ENCODE results near the gene VTI1A. TPM values are rescaled to one million over a fixed set of nuclear protein-coding genes. Genes with fewer than 3 reads are reported as not detected.

Gene VTI1A
- total and polyA plus RNA-seq, 7 experiments from 2014 or later: 21.7 to 56.8 (median 40.8) TPM

DNA sequence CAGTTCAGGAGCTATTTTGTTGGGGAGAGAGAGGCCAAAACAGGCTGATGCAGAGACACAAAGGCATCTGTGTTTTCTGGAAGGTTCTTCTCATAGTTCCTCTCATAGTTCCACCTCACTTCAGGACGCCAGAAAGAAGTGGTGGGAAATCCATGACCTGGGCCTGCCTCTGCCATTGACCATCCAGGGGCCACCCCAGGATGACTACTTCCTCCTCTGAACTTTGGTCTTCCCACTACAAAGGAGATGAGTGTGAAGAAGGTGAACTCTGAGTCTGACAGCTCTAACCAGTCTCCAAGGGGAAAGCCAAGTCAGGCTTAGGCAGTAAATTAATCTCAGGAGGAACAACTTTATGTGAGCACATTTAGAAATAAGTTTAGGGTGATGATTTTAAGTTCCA lies 327.2 kb downstream of the VTI1A start:
- Mint-ChIP-seq H3K36me3 (peaks cover 2 to 37% (median 18%) of the 10 kb centered on the region in 5 donors), H3K27me3 (no peaks in the 10 kb centered on the region), H3K4me3 (no peak overlapping the region), H3K9me3 (no peaks in the 10 kb centered on the region), H3K27ac (no peak overlapping the region), H3K4me1 (no peaks in the 10 kb centered on the region)
- Histone ChIP-seq H3K36me3 (ENCODE audit: control insufficient read depth in 2 of 3, insufficient read depth in 3 of 3, low read length in 3 of 3) (no peaks in the 10 kb centered on the region), H3K27me3 (ENCODE audit: control insufficient read depth in 2 of 2, insufficient read depth in 2 of 2, low read length in 2 of 2) (no peaks in the 10 kb centered on the region), H3K4me3 (ENCODE audit: low read length) (no peak overlapping the region), H3K9me3 (ENCODE audit: control insufficient read depth in 2 of 3, low read length in 3 of 3) (no peaks in the 10 kb centered on the region), H3K27ac (ENCODE audit: low read depth, low read length) (no peak overlapping the region), H3K4me1 (ENCODE audit: control insufficient read depth in 2 of 2, insufficient read depth in 2 of 2, low read length in 2 of 2) (no peaks in the 10 kb centered on the region)
- ATAC-seq (no peak), DNase-seq (no peak)
- CTCF ChIA-PET: no interaction called here
- intact Hi-C loops (cut with micrococcal nuclease): no loop called here
- POLR2A ChIA-PET: no interaction called here

DNA sequence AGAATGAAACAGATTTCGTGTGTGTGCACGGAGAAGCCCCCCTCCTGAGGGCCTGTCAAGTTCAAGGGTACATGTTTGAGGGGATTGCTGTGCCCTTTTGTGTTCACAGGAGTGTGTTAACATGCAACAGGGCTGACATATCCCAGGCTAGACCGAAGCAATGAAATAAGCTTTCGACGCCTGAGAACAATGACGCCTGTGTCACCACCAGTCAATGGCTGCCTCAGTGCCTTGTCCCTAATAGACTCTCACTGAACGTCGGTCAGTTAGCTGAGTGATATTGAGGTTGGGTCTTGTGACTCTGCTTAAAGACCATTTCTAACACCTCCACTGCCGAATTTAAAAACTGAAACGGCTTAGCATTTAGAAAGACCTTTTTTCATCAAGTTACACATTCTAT lies 327.8 kb downstream of the VTI1A start:
- POLR2A ChIA-PET: no interaction called here
- ATAC-seq (no peak), DNase-seq (no peak)
- no peak overlapping the region for H3K27ac Mint-ChIP-seq
- no peak overlapping the region for H3K4me3 Mint-ChIP-seq
- no peak overlapping the region for H3K4me3 ChIP-seq (ENCODE audit: low read length)
- H3K4me1 ChIP-seq (ENCODE audit: control insufficient read depth in 2 of 2, insufficient read depth in 2 of 2, low read length in 2 of 2): no peaks in the 10 kb centered on the region
- H3K9me3 Mint-ChIP-seq: no peaks in the 10 kb centered on the region
- H3K4me1 Mint-ChIP-seq: no peaks in the 10 kb centered on the region
- H3K9me3 ChIP-seq (ENCODE audit: control insufficient read depth in 2 of 3, low read length in 3 of 3): no peaks in the 10 kb centered on the region
- CTCF ChIA-PET: no interaction called here
- H3K36me3 ChIP-seq (ENCODE audit: control insufficient read depth in 2 of 3, insufficient read depth in 3 of 3, low read length in 3 of 3): no peaks in the 10 kb centered on the region
- intact Hi-C loops (cut with micrococcal nuclease): no loop called here
- no peaks in the 10 kb centered on the region for H3K27me3 ChIP-seq (ENCODE audit: control insufficient read depth in 2 of 2, insufficient read depth in 2 of 2, low read length in 2 of 2)
- no peaks in the 10 kb centered on the region for H3K27me3 Mint-ChIP-seq
- peaks cover 2 to 39% (median 18%) of the 10 kb centered on the region in 5 donors for H3K36me3 Mint-ChIP-seq
- no peak overlapping the region for H3K27ac ChIP-seq (ENCODE audit: low read depth, low read length)

DNA sequence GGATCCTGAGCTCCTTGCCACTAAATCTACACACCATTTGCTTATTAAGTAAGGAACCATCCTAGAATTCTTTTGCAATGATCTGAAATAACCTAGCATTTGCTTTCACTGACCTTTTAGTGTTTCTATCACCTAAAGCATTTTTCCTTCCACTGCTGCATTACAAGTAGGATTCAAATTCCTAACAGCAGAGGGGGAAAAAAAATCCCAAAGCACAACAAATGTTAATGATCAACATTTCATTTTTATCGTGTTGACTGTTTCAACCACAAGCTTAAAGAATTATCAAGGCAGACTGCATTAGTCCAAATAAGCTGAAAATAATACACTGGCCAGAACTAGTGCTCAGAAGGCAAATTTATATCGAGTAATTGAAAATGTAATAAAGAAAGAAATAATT lies 328.4 kb downstream of the VTI1A start:
- no peak overlapping the region for H3K27ac Mint-ChIP-seq
- ChIA-PET POLR2A (no interaction called here), CTCF (no interaction called here)
- intact Hi-C loops (cut with micrococcal nuclease): no loop called here
- peaks cover 2 to 39% (median 18%) of the 10 kb centered on the region in 5 donors for H3K36me3 Mint-ChIP-seq
- H3K27me3 Mint-ChIP-seq: no peaks in the 10 kb centered on the region
- no peaks in the 10 kb centered on the region for H3K9me3 Mint-ChIP-seq
- Histone ChIP-seq H3K9me3 (ENCODE audit: control insufficient read depth in 2 of 3, low read length in 3 of 3) (no peaks in the 10 kb centered on the region), H3K4me1 (ENCODE audit: control insufficient read depth in 2 of 2, insufficient read depth in 2 of 2, low read length in 2 of 2) (no peaks in the 10 kb centered on the region), H3K36me3 (ENCODE audit: control insufficient read depth in 2 of 3, insufficient read depth in 3 of 3, low read length in 3 of 3) (no peaks in the 10 kb centered on the region), H3K27ac (ENCODE audit: low read depth, low read length) (no peak overlapping the region), H3K27me3 (ENCODE audit: control insufficient read depth in 2 of 2, insufficient read depth in 2 of 2, low read length in 2 of 2) (no peaks in the 10 kb centered on the region), H3K4me3 (ENCODE audit: low read length) (no peak overlapping the region)
- ATAC-seq (no peak), DNase-seq (no peak)
- no peak overlapping the region for H3K4me3 Mint-ChIP-seq
- no peaks in the 10 kb centered on the region for H3K4me1 Mint-ChIP-seq

DNA sequence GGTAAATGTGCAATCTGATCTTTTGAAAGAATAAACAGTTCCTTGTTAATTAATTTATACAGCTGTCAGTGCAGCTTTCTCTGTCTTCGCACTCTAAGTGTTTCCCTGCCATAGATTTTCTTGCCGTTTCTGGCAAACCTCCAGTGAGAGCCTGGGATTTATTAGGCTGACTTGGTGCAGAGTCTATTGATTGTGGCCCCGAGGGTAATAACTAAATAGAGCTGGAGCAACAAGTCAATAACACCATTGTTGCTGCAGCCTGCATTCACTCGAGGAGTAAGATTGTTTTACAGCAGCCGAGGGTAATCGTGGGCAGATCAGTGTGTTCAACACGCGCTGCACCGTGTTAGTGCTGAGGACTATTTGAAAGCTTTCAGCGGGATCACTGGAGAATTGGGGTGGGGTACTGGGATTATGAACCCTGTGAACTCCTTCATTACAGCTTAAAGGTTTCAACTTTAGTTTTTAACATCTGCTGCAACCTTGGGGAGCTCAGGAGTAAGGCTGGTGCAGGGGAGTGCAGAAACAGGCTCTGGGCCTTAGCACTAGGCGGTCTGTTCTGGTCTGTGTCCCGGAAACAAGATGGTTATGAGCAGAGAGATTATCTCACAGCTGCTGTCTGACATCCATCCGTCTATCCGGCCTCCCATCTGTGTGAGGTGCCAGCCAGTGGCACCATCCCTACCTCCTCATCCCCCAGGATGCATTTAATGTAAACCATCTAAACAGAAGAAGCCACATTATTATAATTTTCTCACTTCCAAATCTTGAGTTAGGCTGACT lies 329.1 kb downstream of the VTI1A start:
- Mint-ChIP-seq H3K9me3 (no peaks in the 10 kb centered on the region), H3K36me3 (peaks cover 0 to 39% (median 18%) of the 10 kb centered on the region in 5 donors), H3K4me1 (no peaks in the 10 kb centered on the region), H3K4me3 (no peak overlapping the region), H3K27ac (no peak overlapping the region), H3K27me3 (no peaks in the 10 kb centered on the region)
- H3K4me1 ChIP-seq (ENCODE audit: control insufficient read depth in 2 of 2, insufficient read depth in 2 of 2, low read length in 2 of 2): no peaks in the 10 kb centered on the region
- no peak overlapping the region for H3K4me3 ChIP-seq (ENCODE audit: low read length)
- no peak for ATAC-seq
- H3K9me3 ChIP-seq (ENCODE audit: control insufficient read depth in 2 of 3, low read length in 3 of 3): no peaks in the 10 kb centered on the region
- ChIA-PET POLR2A (no interaction called here), CTCF (no interaction called here)
- H3K27me3 ChIP-seq (ENCODE audit: control insufficient read depth in 2 of 2, insufficient read depth in 2 of 2, low read length in 2 of 2): no peaks in the 10 kb centered on the region
- no peak for DNase-seq
- intact Hi-C loops (cut with micrococcal nuclease): no loop called here
- H3K27ac ChIP-seq (ENCODE audit: low read depth, low read length): no peak overlapping the region
- no peaks in the 10 kb centered on the region for H3K36me3 ChIP-seq (ENCODE audit: control insufficient read depth in 2 of 3, insufficient read depth in 3 of 3, low read length in 3 of 3)

DNA sequence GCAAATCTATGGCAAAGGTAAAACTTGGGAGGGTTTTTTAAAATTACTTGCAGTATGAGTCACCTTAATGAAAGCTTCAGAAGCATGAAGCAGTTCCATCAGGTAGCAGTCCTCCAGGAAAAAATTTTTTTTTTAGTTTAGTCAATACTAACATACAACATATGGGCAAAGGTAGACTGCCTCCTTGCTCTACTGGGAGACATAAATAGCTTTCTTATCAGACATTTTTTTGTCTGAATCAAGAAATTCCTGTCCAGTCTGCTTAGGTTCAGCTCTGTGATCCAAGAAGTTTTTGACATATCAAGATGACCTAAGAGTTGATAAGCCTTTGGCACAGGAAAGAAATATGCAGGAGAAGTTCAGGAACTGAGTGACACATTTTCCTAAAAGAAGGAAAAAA lies 331.6 kb downstream of the VTI1A start:
- Mint-ChIP-seq H3K27ac (no peak overlapping the region), H3K27me3 (no peaks in the 10 kb centered on the region), H3K9me3 (peaks cover 0 to 4% (median 0%) of the 10 kb centered on the region in 11 donors), H3K4me3 (no peak overlapping the region), H3K4me1 (no peaks in the 10 kb centered on the region), H3K36me3 (peaks cover 0 to 41% (median 20%) of the 10 kb centered on the region in 5 donors)
- H3K4me1 ChIP-seq (ENCODE audit: control insufficient read depth in 2 of 2, insufficient read depth in 2 of 2, low read length in 2 of 2): no peaks in the 10 kb centered on the region
- H3K36me3 ChIP-seq (ENCODE audit: control insufficient read depth in 2 of 3, insufficient read depth in 3 of 3, low read length in 3 of 3): no peaks in the 10 kb centered on the region
- POLR2A ChIA-PET: interaction anchor here (0.5 to 0.7 kb wide), 2 partner anchors 38 to 483 kb away, joined by 3 to 4 read pairs; no protein-coding TSS in a partner anchor
- H3K4me3 ChIP-seq (ENCODE audit: low read length): no peak overlapping the region
- intact Hi-C loops (cut with micrococcal nuclease): no loop called here
- no peak overlapping the region for H3K27ac ChIP-seq (ENCODE audit: low read depth, low read length)
- CTCF ChIA-PET: no interaction called here
- no peak for DNase-seq
- ATAC-seq: no peak
- H3K9me3 ChIP-seq (ENCODE audit: control insufficient read depth in 2 of 3, low read length in 3 of 3): no peaks in the 10 kb centered on the region
- H3K27me3 ChIP-seq (ENCODE audit: control insufficient read depth in 2 of 2, insufficient read depth in 2 of 2, low read length in 2 of 2): no peaks in the 10 kb centered on the region

DNA sequence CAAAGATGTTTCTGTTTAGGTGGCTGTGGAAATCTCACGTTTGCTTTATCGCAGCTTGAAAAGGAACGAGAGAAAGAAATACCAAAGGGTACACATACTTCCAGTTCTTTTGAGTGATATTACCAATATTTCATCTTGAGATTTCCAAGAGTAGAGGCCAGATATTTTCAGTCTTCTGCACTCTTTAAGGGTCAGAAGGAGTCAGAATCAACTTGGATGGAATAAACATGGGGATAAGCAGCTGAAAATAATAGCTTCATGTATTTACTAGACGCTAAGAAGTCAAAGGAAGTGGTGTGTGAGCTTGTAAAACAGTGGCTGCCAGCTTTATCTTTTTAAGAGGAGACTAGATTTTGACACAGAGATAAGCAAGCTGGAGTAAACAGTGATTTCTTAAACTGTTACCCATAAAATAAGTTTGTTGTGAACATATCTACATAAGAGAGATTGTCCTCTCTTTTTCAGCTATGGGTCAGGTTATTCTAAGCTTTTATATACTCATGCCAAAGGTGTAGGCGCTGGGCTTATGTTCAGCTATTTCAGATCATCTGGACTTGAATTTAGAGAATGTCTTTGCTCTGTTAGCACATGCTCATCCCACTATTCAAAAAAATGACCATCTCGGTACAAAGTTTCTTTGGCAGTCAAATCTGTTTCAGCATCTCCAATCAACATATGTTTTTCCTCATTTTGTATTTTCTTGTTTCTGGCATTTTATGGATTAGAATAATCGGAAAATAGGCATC lies 332.2 kb downstream of the VTI1A start:
- ChIA-PET CTCF (no interaction called here), POLR2A (interaction anchor here (0.5 kb wide), 1 partner anchor 38 kb away, joined by 3 read pairs; no protein-coding TSS in a partner anchor)
- Histone ChIP-seq H3K27ac (ENCODE audit: low read depth, low read length) (no peak overlapping the region), H3K4me1 (ENCODE audit: control insufficient read depth in 2 of 2, insufficient read depth in 2 of 2, low read length in 2 of 2) (no peaks in the 10 kb centered on the region), H3K4me3 (ENCODE audit: low read length) (no peak overlapping the region), H3K27me3 (ENCODE audit: control insufficient read depth in 2 of 2, insufficient read depth in 2 of 2, low read length in 2 of 2) (no peaks in the 10 kb centered on the region), H3K9me3 (ENCODE audit: control insufficient read depth in 2 of 3, low read length in 3 of 3) (no peaks in the 10 kb centered on the region), H3K36me3 (ENCODE audit: control insufficient read depth in 2 of 3, insufficient read depth in 3 of 3, low read length in 3 of 3) (no peaks in the 10 kb centered on the region)
- Mint-ChIP-seq H3K36me3 (peaks cover 0 to 46% (median 20%) of the 10 kb centered on the region in 5 donors), H3K9me3 (peaks cover 0 to 4% (median 0%) of the 10 kb centered on the region in 11 donors), H3K27me3 (no peaks in the 10 kb centered on the region), H3K4me3 (no peak overlapping the region), H3K27ac (no peak overlapping the region), H3K4me1 (no peaks in the 10 kb centered on the region)
- DNase-seq: no peak
- intact Hi-C loops (cut with micrococcal nuclease): no loop called here
- no peak for ATAC-seq
